ENCODE measurements around the gene STIMATE.

STIMATE gene

DNA sequence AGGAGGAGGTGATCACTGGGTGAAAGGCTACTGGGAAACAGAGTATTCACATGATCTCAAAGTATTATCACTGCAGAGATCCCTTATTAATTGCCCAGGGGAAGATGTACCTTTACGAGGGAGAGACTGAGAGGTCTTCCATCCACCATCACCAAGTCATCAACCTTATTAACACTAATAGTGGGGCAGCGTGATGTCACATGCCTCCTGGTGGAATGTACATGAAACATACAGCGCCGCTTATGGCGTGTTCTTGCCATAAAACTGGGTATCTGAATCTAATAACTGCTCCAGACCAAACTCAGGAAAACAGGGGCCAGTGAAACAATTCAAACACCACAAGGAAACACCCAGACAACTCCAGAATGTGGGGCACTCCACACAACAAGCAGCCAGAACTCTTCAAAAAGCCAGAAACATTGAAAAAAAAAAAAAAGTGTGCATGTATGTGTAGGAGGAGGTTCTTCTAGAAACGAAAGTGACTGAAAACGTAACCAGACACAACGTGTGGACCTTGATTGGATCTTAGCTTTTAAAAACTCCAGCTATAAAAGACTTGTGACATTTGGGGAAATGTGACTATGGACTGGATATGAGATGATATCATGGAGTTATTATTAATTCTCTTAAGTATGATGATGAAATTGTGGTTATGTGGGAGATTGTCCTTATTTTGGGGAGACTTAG lies 4.6 kb downstream of the STIMATE start:
- H3K9ac ChIP-seq (ENCODE audit: low read depth, low read length): no peak overlapping the region
- no peaks in the 10 kb centered on the region for H3K27me3 ChIP-seq (ENCODE audit: control insufficient read depth, insufficient read depth, low read length)
- H3K9me3 ChIP-seq (replicated peaks; ENCODE audit: low read length): no peaks in the 10 kb centered on the region
- peaks cover 34% of the 10 kb centered on the region for H3K4me1 ChIP-seq (ENCODE audit: control insufficient read depth, insufficient read depth, low read length)
- no peaks in the 10 kb centered on the region for H3K36me3 ChIP-seq (ENCODE audit: insufficient read depth, low read length)
- H3K4me2 ChIP-seq (ENCODE audit: low read length): peak overlapping the region; percentile 73
- H3K4me3 ChIP-seq (ENCODE audit: low read length): peak overlapping the region; percentile 26

DNA sequence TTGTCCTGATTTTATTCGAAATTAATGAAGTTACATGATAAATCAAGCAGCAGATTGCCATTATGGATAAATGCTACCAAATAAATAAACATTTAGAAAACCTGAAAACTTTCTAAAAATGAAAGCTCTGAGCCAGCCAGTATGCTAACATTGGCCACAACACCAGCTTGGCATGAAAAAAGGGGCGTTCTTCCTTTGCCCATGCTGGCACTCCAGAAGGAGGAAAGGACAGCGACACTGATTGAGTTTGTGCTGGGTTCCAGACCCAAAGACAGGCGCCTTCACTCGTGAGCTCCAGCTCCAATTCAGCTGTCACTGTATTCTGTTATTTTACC lies 5.1 kb downstream of the STIMATE start:
- no peaks in the 10 kb centered on the region for H3K27me3 ChIP-seq (ENCODE audit: control insufficient read depth, insufficient read depth, low read length)
- no peak overlapping the region for H3K9ac ChIP-seq (ENCODE audit: low read depth, low read length)
- no peaks in the 10 kb centered on the region for H3K9me3 ChIP-seq (replicated peaks; ENCODE audit: low read length)
- H3K4me2 ChIP-seq (ENCODE audit: low read length): peak overlapping the region; percentile 73
- no peaks in the 10 kb centered on the region for H3K36me3 ChIP-seq (ENCODE audit: insufficient read depth, low read length)
- peaks cover 33% of the 10 kb centered on the region for H3K4me1 ChIP-seq (ENCODE audit: control insufficient read depth, insufficient read depth, low read length)
- no peak overlapping the region for H3K4me3 ChIP-seq (ENCODE audit: low read length)

DNA sequence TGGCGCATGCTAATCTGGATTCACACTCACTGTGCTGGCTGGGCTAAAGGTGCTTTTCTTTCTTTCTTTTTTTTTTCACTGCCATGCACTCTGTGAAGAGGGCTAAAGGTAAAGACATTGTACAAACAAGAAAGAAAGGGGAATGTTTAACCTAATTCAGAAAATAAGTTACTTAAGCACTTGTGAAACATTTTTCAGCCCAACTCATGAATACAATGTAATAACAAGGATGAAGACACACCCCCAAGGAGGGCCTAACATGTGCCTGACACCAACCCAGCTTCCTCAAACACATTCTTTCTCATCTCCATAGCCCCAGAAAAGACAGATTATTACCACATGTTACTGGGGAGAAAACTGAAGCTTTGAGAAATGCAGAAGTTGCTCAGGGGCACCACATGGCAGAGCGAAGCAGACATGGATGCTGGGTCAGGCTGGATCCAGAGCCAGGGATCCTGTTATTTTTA lies 5.7 kb downstream of the STIMATE start:
- H3K4me3 ChIP-seq (ENCODE audit: low read length): no peak overlapping the region

DNA sequence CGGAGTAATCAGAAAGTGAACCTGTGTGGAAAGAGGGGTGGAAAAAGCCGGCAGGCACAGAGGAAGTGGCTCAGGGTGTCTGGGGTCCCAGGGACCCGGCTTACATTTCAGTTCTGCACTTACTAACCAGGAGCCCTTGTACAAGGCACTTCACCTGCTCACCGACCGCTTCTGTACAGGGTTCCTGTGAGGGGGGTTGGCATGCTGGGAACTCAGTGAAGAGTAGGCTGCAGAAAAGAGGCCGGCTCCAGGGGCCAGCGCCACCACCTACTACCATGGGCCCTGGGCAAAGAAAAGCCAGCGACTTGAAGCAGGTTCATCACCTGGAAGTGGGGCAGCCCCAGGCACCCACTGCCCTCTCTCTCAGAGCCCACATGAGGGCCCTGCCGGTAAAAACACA lies 6.2 kb downstream of the STIMATE start:
- H3K9me3 ChIP-seq (replicated peaks; ENCODE audit: low read length): no peaks in the 10 kb centered on the region
- no peak overlapping the region for H3K9ac ChIP-seq (ENCODE audit: low read depth, low read length)
- H3K36me3 ChIP-seq (ENCODE audit: insufficient read depth, low read length): no peaks in the 10 kb centered on the region
- no peak overlapping the region for H3K4me2 ChIP-seq (ENCODE audit: low read length)
- peaks cover 26% of the 10 kb centered on the region for H3K4me1 ChIP-seq (ENCODE audit: control insufficient read depth, insufficient read depth, low read length)
- no peak overlapping the region for H3K4me3 ChIP-seq (ENCODE audit: low read length)
- H3K27me3 ChIP-seq (ENCODE audit: control insufficient read depth, insufficient read depth, low read length): no peaks in the 10 kb centered on the region

More for the DNA sequence above, 5.7 kb downstream of the STIMATE start:
- no peaks in the 10 kb centered on the region for H3K27me3 ChIP-seq (ENCODE audit: control insufficient read depth, insufficient read depth, low read length)
- no peak overlapping the region for H3K9ac ChIP-seq (ENCODE audit: low read depth, low read length)
- H3K9me3 ChIP-seq (replicated peaks; ENCODE audit: low read length): no peaks in the 10 kb centered on the region
- H3K4me2 ChIP-seq (ENCODE audit: low read length): no peak overlapping the region
- H3K4me1 ChIP-seq (ENCODE audit: control insufficient read depth, insufficient read depth, low read length): peaks cover 30% of the 10 kb centered on the region
- no peaks in the 10 kb centered on the region for H3K36me3 ChIP-seq (ENCODE audit: insufficient read depth, low read length)

DNA sequence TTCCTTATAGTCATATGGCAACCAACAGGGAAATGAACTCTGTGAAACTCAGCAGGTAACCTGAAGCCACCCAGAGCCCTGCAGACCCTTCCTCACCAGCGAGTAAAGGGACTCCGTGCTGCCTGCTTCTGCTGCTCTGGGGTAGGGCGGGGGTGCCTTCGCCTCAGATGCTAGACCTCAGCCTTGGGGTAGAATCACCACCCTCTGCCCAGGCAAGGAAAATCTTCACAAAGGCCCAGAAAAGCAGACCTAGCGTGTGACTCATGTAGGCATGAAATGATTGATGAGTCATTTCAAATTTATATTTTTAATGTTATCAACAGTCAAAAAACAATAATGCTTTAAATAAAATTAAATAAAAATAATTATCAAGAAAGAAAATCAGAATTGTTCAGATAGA lies 6.6 kb downstream of the STIMATE start:
- H3K27me3 ChIP-seq (ENCODE audit: control insufficient read depth, insufficient read depth, low read length): no peaks in the 10 kb centered on the region
- H3K4me3 ChIP-seq (ENCODE audit: low read length): no peak overlapping the region
- no peaks in the 10 kb centered on the region for H3K9me3 ChIP-seq (replicated peaks; ENCODE audit: low read length)
- H3K36me3 ChIP-seq (ENCODE audit: insufficient read depth, low read length): no peaks in the 10 kb centered on the region
- no peak overlapping the region for H3K9ac ChIP-seq (ENCODE audit: low read depth, low read length)
- H3K4me1 ChIP-seq (ENCODE audit: control insufficient read depth, insufficient read depth, low read length): peaks cover 23% of the 10 kb centered on the region
- no peak overlapping the region for H3K4me2 ChIP-seq (ENCODE audit: low read length)

DNA sequence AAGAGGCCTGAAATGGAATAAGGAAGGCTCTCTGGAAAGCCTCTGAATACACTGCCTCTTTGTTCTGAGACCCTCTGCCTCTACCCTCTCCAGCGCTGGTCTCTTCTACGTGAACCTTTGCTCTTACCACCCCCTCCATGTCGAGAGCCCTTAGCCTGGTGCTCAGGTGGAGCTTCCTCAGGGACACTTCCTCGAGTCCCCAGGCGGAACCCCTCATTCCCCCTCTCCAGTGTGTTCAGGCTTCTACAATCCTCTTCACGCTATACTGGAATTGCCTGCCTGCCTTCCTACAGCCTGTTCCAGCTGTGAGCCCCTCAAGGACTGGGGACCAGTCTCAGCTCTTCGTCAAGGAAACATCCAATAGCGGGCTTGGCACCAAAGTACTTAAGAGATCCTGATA lies 7.4 kb downstream of the STIMATE start:
- H3K4me1 ChIP-seq (ENCODE audit: control insufficient read depth, insufficient read depth, low read length): peaks cover 23% of the 10 kb centered on the region
- no peak overlapping the region for H3K4me2 ChIP-seq (ENCODE audit: low read length)

DNA sequence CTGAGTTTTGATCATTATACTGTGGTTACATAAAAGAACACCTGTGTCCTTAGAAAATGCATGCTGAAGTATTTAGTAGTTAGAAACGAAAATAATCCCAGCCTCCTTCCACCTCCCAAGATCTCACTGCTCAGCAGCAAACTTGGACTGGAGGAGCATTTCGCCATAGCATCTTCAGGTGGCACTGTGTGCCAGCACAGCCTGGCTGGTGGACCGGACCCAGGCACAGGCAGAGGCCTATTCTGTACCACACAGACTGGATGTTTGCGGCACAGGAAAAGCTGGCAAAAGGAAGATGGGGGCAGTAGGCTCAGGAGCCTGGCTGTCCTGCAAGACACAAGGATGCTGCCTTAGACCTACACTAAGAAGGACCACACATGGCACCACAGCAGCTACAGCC lies 10.2 kb downstream of the STIMATE start:
- Histone ChIP-seq H3K27me3 (ENCODE audit: control insufficient read depth, insufficient read depth, low read length) (no peaks in the 10 kb centered on the region), H3K9ac (ENCODE audit: low read depth, low read length) (no peak overlapping the region), H3K4me1 (ENCODE audit: control insufficient read depth, insufficient read depth, low read length) (peaks cover 10% of the 10 kb centered on the region), H3K4me2 (ENCODE audit: low read length) (no peak overlapping the region), H3K36me3 (ENCODE audit: insufficient read depth, low read length) (no peaks in the 10 kb centered on the region), H3K9me3 (replicated peaks; ENCODE audit: low read length) (no peaks in the 10 kb centered on the region), H3K4me3 (ENCODE audit: low read length) (no peak overlapping the region)

More for the DNA sequence above, 7.4 kb downstream of the STIMATE start:
- no peaks in the 10 kb centered on the region for H3K9me3 ChIP-seq (replicated peaks; ENCODE audit: low read length)
- H3K9ac ChIP-seq (ENCODE audit: low read depth, low read length): no peak overlapping the region
- H3K36me3 ChIP-seq (ENCODE audit: insufficient read depth, low read length): no peaks in the 10 kb centered on the region
- H3K27me3 ChIP-seq (ENCODE audit: control insufficient read depth, insufficient read depth, low read length): no peaks in the 10 kb centered on the region
- H3K4me3 ChIP-seq (ENCODE audit: low read length): no peak overlapping the region

DNA sequence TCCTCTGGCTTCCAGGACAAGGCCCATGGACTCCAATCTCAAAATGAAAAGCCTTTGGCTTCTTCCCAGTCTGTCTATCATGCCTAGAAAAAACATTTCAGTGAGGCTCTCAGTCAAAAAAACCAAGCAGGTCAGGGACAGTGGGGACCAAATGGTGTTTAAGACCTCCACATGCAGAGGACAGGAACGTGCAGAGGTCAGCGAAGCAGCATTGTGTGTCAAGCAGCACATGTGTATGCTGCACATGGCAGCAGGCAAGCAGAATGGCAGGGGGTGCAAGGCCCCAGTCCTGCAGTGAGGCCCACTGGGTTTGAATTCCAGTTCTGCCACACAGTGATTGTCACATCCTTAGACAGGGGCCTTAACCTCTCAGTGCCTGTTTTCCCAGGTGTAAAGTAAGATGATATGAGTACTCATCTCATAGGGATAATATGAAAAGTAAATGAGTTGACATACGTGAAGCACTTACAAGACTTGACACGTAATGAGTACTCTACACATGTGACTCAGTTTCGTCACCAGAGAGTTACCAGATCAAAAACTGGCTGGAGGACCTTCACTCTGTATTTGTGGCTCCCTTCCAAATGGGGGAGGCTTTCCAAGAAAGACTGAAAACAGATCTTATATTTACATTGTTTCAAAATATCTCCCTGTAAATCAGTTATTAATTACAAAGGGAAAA lies 11.2 kb downstream of the STIMATE start:
- Histone ChIP-seq H3K27me3 (ENCODE audit: control insufficient read depth, insufficient read depth, low read length) (no peaks in the 10 kb centered on the region), H3K9me3 (replicated peaks; ENCODE audit: low read length) (no peaks in the 10 kb centered on the region)

DNA sequence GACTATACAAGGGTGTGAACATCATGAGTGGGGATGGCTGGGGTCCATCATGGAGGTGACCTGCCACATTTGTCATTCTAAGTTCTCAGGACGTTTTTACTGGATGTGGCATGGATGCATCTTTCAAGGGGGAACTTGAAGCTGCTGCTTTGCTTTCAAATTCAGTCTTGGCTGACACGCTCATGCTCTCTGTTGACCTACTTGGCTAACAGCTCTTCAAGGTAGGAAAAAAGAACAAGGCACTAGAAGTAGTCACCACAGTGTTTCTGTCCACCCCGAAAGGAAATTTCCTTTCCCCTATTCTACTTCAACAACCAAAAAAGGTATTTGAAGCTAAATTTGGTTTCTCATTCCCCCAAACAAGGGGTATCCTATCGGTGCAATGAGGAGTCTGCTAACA lies 15.0 kb downstream of the STIMATE start:
- Histone ChIP-seq H3K36me3 (ENCODE audit: insufficient read depth, low read length) (no peaks in the 10 kb centered on the region), H3K9ac (ENCODE audit: low read depth, low read length) (no peak overlapping the region), H3K4me2 (ENCODE audit: low read length) (no peak overlapping the region), H3K4me1 (ENCODE audit: control insufficient read depth, insufficient read depth, low read length) (no peaks in the 10 kb centered on the region), H3K9me3 (replicated peaks; ENCODE audit: low read length) (no peaks in the 10 kb centered on the region), H3K27me3 (ENCODE audit: control insufficient read depth, insufficient read depth, low read length) (no peaks in the 10 kb centered on the region), H3K4me3 (ENCODE audit: low read length) (no peak overlapping the region)

More for the DNA sequence above, 11.2 kb downstream of the STIMATE start:
- Histone ChIP-seq H3K4me3 (ENCODE audit: low read length) (no peak overlapping the region), H3K4me1 (ENCODE audit: control insufficient read depth, insufficient read depth, low read length) (peaks cover 5% of the 10 kb centered on the region), H3K4me2 (ENCODE audit: low read length) (no peak overlapping the region), H3K9ac (ENCODE audit: low read depth, low read length) (no peak overlapping the region), H3K36me3 (ENCODE audit: insufficient read depth, low read length) (no peaks in the 10 kb centered on the region)

DNA sequence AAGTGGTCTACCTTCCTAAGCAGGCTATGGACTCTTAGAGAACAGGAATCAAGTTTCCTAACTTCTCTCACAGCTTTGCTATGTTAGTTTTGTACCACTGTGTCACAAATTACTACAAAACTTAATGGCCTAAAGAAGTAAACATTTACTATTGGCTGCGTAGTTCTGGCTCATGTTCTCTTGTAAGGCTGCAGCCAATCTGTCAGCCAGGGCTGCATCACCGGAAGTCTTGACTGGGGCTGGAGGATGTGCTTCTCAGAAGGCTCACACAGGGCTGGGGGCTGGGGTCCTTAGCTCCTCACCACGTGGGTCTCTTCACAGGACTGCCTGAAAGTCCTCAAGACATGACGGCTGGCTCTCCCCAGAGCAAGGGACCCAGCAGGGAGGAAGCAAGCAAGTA lies 15.5 kb downstream of the STIMATE start:
- Histone ChIP-seq H3K9ac (ENCODE audit: low read depth, low read length) (no peak overlapping the region), H3K9me3 (replicated peaks; ENCODE audit: low read length) (no peaks in the 10 kb centered on the region), H3K4me1 (ENCODE audit: control insufficient read depth, insufficient read depth, low read length) (no peaks in the 10 kb centered on the region), H3K4me3 (ENCODE audit: low read length) (no peak overlapping the region), H3K4me2 (ENCODE audit: low read length) (no peak overlapping the region), H3K27me3 (ENCODE audit: control insufficient read depth, insufficient read depth, low read length) (no peaks in the 10 kb centered on the region), H3K36me3 (ENCODE audit: insufficient read depth, low read length) (no peaks in the 10 kb centered on the region)

DNA sequence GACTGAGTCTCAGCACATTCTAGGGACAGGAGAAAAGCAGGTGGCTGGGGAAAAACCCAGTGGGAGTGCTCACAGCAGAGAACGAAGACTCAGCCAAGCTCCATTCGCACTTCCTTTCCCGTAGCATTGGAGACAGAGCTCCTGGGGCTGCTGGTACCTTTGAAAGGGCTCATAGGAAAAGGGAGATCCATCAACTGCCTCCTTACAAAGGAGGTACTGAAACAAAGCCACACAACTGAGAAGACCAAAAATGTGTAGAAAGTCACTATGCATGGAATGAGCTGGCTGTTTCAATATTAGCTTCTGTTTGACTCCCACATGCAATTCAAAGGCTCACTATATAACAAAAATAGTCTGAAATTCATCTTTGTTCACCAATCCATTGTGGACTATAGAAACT lies 16.9 kb downstream of the STIMATE start:
- Histone ChIP-seq H3K27me3 (ENCODE audit: control insufficient read depth, insufficient read depth, low read length) (no peaks in the 10 kb centered on the region), H3K4me1 (ENCODE audit: control insufficient read depth, insufficient read depth, low read length) (no peaks in the 10 kb centered on the region), H3K4me2 (ENCODE audit: low read length) (no peak overlapping the region), H3K9ac (ENCODE audit: low read depth, low read length) (no peak overlapping the region), H3K4me3 (ENCODE audit: low read length) (no peak overlapping the region), H3K36me3 (ENCODE audit: insufficient read depth, low read length) (no peaks in the 10 kb centered on the region), H3K9me3 (replicated peaks; ENCODE audit: low read length) (no peaks in the 10 kb centered on the region)

DNA sequence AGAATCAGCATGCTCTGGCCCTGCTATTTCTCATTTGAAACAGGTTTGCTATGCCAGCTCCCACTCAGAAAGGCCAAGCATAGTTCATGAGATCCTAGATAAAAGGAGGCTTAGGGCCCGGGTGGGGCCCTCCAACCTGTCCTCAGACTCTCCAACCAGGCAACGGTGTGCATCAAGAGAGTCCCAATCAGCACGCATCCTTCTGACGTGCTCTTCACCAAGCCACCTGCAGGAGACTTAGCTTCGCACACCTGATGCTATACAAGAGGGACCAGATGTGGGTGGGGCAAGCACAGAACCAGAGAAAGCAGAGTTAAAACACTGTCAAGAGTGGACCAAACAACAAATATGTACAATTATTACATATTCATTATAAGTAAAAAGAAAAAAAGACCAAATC lies 17.3 kb downstream of the STIMATE start:
- Histone ChIP-seq H3K9me3 (replicated peaks; ENCODE audit: low read length) (no peaks in the 10 kb centered on the region), H3K4me3 (ENCODE audit: low read length) (no peak overlapping the region), H3K9ac (ENCODE audit: low read depth, low read length) (no peak overlapping the region), H3K4me2 (ENCODE audit: low read length) (no peak overlapping the region), H3K36me3 (ENCODE audit: insufficient read depth, low read length) (no peaks in the 10 kb centered on the region), H3K27me3 (ENCODE audit: control insufficient read depth, insufficient read depth, low read length) (no peaks in the 10 kb centered on the region), H3K4me1 (ENCODE audit: control insufficient read depth, insufficient read depth, low read length) (no peaks in the 10 kb centered on the region)

All from skeletal muscle satellite cell (primary cell).